Thoracic aorta (tissue), 2 donors: Measurements from ENCODE around the gene LIMA1. TPM values are rescaled to one million over a fixed set of nuclear protein-coding genes. Genes with fewer than 3 reads are reported as not detected.
A peak's percentile ranks its signal among the peaks of the same experiment; 100 is the strongest.
"Not testable (repeated sequence)": the region's sequence is repeated elsewhere in the genome, so short reads cannot be mapped to it uniquely, and the experiment has no call there.

Experiments used
- ATAC-seq: fragments of 150-250 bp; one replicate; pipeline ENCODE4 v1.8.0; 2017; ENCODE audit warnings: low read depth; ENCODE audit not compliant: insufficient number of reproducible peaks, low FRiP score
- DNase-seq: peaks from one replicate; pipeline ENCODE4 v3.0.0-alpha.2; 2020; ENCODE audit warnings: low spot score
- H3K27ac ChIP-seq, 2 donors: fragments of 200-600 bp; sonication (generic); 1 replicate in 1 of 2; 2 replicates in 1 of 2; pipeline ENCODE4 v1.5.1; 2016; ENCODE audit warnings: mild to moderate bottlenecking in 2 of 2, moderate library complexity in 2 of 2
- H3K27me3 ChIP-seq: fragments of 200-600 bp; sonication (generic); replicated peaks from 2 replicates; pipeline ENCODE4 v1.6.0; 2016; ENCODE audit warnings: mild to moderate bottlenecking; ENCODE audit not compliant: insufficient read depth
- H3K36me3 ChIP-seq: fragments of 200-600 bp; sonication (generic); one replicate; pipeline ENCODE4 v1.5.1; 2016
- H3K4me1 ChIP-seq, 2 donors: fragments of 200-600 bp; sonication (generic); 1 replicate in 1 of 2; 2 replicates in 1 of 2; pipeline versions ENCODE4 v1.5.1 to v1.6.0; 2016; ENCODE audit warnings: low read depth in 2 of 2, mild to moderate bottlenecking in 1 of 2; ENCODE audit not compliant: control insufficient read depth in 1 of 2
- H3K4me3 ChIP-seq: fragments of 200-600 bp; sonication (generic); 2 replicates; pipeline ENCODE4 v1.5.1; 2016; ENCODE audit warnings: mild to moderate bottlenecking
- H3K9me3 ChIP-seq: fragments of 200-600 bp; sonication (generic); 2 replicates; pipeline ENCODE4 v1.5.1; 2016
- total RNA-seq, 2 donors: library from RNA; depleted of rRNA; stranded (reverse); fragments of >200 nt; gene quantifications; one replicate each; pipeline versions ENCODE4 v1.1.0 to v1.2.3, GENCODE V29; 2016
- TF ChIP-seq, protein P1 (sequence below): fragments of 200-600 bp; sonication (generic); IDR thresholded peaks from one replicate; pipeline ENCODE4 v1.5.1; 2019; ENCODE audit warnings: antibody characterized with exemption

LIMA1 gene
- 100 to 1,000 TPM; 103 to 194 TPM for total RNA-seq

- Histone ChIP-seq H3K36me3 (no peaks in the 10 kb centered on the region), H3K9me3 (no peaks in the 10 kb centered on the region), H3K4me1 (peaks cover 4 to 30% of the 10 kb centered on the region in 2 donors), H3K27me3 (no peaks in the 10 kb centered on the region), H3K4me3 (peak within 1 kb of the TSS; percentile 93), H3K27ac (peak within 1 kb of the TSS; percentile 76 to 84)
- TF ChIP-seq, protein P1, sequence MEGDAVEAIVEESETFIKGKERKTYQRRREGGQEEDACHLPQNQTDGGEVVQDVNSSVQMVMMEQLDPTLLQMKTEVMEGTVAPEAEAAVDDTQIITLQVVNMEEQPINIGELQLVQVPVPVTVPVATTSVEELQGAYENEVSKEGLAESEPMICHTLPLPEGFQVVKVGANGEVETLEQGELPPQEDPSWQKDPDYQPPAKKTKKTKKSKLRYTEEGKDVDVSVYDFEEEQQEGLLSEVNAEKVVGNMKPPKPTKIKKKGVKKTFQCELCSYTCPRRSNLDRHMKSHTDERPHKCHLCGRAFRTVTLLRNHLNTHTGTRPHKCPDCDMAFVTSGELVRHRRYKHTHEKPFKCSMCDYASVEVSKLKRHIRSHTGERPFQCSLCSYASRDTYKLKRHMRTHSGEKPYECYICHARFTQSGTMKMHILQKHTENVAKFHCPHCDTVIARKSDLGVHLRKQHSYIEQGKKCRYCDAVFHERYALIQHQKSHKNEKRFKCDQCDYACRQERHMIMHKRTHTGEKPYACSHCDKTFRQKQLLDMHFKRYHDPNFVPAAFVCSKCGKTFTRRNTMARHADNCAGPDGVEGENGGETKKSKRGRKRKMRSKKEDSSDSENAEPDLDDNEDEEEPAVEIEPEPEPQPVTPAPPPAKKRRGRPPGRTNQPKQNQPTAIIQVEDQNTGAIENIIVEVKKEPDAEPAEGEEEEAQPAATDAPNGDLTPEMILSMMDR = peak; percentile 59
- peak; percentile 88 for ATAC-seq
- DNase-seq = peak; percentile 49
Observed at GRCh38 chr12:50283229-50283923, at the start of gene LIMA1. Gene LIMA1 (minus strand): TSS chr12:50283520. CDS start chr12:50248751, 34,769 bp downstream.

DNA sequence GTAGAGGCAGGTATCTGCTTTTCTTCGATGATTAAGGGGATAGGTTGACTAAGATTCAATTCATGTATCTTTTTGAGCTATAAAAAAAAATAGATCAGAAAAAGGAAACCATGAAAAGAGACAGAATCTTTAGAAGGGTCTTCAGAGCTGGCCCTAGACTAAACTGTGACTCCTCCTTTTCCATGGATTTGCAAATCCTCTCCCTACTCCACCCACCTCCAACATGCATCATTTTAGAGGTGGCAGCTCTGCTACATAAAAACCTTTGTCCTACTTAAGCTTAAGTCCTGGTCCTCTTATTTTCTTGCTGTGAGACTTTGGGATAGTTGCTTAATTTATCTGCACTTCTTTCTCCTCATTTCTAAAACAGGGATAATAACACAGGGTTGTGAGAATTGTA lies 48.4 kb upstream of the LIMA1 start:
- Histone ChIP-seq H3K4me3 (no peak overlapping the region), H3K36me3 (no peaks in the 10 kb centered on the region), H3K27ac (no peak overlapping the region), H3K4me1 (peaks cover 4 to 5% of the 10 kb centered on the region in 2 donors), H3K27me3 (no peaks in the 10 kb centered on the region), H3K9me3 (no peaks in the 10 kb centered on the region)
- ATAC-seq (no peak), DNase-seq (no peak)
- TF ChIP-seq, protein P1 = no peak

DNA sequence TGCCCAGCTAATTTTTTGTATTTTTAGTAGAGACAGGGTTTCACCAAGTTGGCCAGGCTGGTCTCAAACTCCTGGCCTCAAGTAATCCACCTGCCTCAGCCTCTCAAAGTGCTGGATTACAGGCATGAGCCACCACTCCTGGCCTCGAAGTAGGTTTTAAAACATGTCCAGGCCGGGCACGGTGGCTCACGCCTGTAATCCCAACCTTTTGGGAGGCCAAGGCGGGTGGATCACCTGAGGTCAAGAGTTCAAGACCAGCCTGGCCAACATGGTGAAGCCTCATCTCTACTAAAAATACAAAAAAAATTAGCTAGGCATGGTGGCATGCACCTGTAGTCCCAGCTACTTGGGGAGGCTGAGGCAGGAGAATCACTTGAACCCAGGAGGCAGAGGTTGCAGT lies 45.3 kb upstream of the LIMA1 start:
- not testable (repeated sequence) for DNase-seq, H3K27ac ChIP-seq, H3K4me3 ChIP-seq, H3K36me3 ChIP-seq, H3K27me3 ChIP-seq, ATAC-seq, H3K9me3 ChIP-seq
- peaks cover 4 to 14% of the 10 kb centered on the region in 2 donors for H3K4me1 ChIP-seq

DNA sequence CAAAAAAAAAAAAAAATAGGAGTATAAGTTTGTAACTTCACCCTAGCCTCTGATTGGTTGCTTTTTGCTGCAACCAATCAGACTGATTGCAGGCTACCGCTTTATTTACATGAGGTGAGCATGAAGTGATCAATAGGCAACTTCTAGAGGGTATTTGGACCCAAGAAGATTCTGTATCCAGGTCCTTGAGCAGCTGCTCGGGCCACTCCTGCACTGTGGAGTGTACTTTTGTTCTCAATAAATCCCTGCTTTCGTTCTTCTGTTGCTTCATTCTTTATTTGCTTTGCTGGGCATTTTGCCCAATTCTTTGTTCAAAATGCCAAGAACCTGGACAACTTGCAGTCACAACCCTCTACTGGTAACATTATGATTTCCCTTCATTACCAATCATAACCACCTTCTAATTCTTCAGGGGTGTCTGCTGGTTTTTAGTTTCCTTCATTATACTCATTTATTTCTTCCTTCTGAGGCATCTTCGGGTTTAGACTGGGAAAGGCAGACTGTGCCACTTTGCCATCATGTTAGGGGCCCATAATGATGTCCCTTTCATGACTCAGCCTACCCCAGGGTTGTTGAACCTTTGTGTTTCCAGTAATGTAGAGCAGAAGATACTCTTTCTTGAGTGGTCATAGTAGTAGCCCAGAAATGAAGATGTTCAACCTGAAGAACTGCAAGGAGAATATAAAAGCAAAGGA lies 43.4 kb upstream of the LIMA1 start:
- DNase-seq (no peak), ATAC-seq (no peak)
- Histone ChIP-seq H3K36me3 (no peaks in the 10 kb centered on the region), H3K27me3 (no peaks in the 10 kb centered on the region), H3K4me3 (peak overlapping the region; percentile 45), H3K9me3 (no peaks in the 10 kb centered on the region), H3K27ac (no peak overlapping the region), H3K4me1 (peaks cover 4 to 14% of the 10 kb centered on the region in 2 donors)
- TF ChIP-seq, protein P1 = peak; percentile 9

GRCh38 chr12:50325890-50326391 lies 42.6 kb upstream of the LIMA1 start:
- TF ChIP-seq, protein P1 = no peak
- Histone ChIP-seq H3K27ac (no peak overlapping the region), H3K27me3 (no peaks in the 10 kb centered on the region), H3K9me3 (no peaks in the 10 kb centered on the region), H3K36me3 (no peaks in the 10 kb centered on the region), H3K4me3 (no peak overlapping the region), H3K4me1 (peaks cover 4 to 14% of the 10 kb centered on the region in 2 donors)
- ATAC-seq (no peak), DNase-seq (no peak)

GRCh38 chr12:50324770-50325169 lies 41.5 kb upstream of the LIMA1 start:
- not testable (repeated sequence) for H3K4me3 ChIP-seq, ATAC-seq, H3K27ac ChIP-seq, DNase-seq, H3K36me3 ChIP-seq, H3K9me3 ChIP-seq, H3K27me3 ChIP-seq
- H3K4me1 ChIP-seq = peaks cover 4 to 14% of the 10 kb centered on the region in 2 donors

- not testable (repeated sequence) for H3K4me3 ChIP-seq, H3K27ac ChIP-seq, ATAC-seq, H3K36me3 ChIP-seq, H3K9me3 ChIP-seq, H3K27me3 ChIP-seq, DNase-seq
- H3K4me1 ChIP-seq = peaks cover 4 to 14% of the 10 kb centered on the region in 2 donors
Observed at GRCh38 chr12:50324077-50324476, 40.8 kb upstream of the LIMA1 start.
